ENCODE data around the gene NKAIN2. TPM values are rescaled to one million over a fixed set of nuclear protein-coding genes. Genes with fewer than 3 reads are reported as not detected.

NKAIN2 gene
- total RNA-seq, 2 donors from 2014 or later, result 0.29 TPM; not detected in 1

- no peaks in the 10 kb centered on the region for H3K27me3 ChIP-seq (ENCODE audit: control insufficient read depth, insufficient read depth, low read length, poor library complexity, severe bottlenecking)
- no peak overlapping the region for H3K4me3 Mint-ChIP-seq
- no peaks in the 10 kb centered on the region for H3K9me3 ChIP-seq (ENCODE audit: control insufficient read depth, low read length)
- H3K36me3 Mint-ChIP-seq (ENCODE audit: low read depth), result no peaks in the 10 kb centered on the region
- H3K36me3 ChIP-seq (ENCODE audit: control insufficient read depth, insufficient read depth, low read length), result no peaks in the 10 kb centered on the region
- no peak overlapping the region for H3K27ac ChIP-seq (ENCODE audit: low read depth, low read length)
- no peaks in the 10 kb centered on the region for H3K27me3 Mint-ChIP-seq (ENCODE audit: insufficient read depth)
- no peak overlapping the region for H3K4me3 ChIP-seq (ENCODE audit: low read length)
- H3K4me1 ChIP-seq (ENCODE audit: control insufficient read depth, insufficient read depth, low read length), result peaks cover 6% of the 10 kb centered on the region
- no peak overlapping the region for H3K9ac ChIP-seq (ENCODE audit: extremely low read depth, low read length, poor library complexity, severe bottlenecking)
- no peak for DNase-seq
- no peak for TF ChIP-seq CTCF (conservative IDR thresholded peaks at IDR 0.05)
- no peak overlapping the region for H3K27ac Mint-ChIP-seq
- H3K4me1 Mint-ChIP-seq, result peaks cover 12% of the 10 kb centered on the region
- 96 to 100% methylated on average over 4 to 8 of the region's 8 CpGs for WGBS, 2 experiments (ENCODE audit: insufficient coverage in 1 of 2, insufficient read length in 1 of 2)
- peaks cover 1% of the 10 kb centered on the region for H3K9me3 Mint-ChIP-seq
Observed at GRCh38 chr6:124658053-124658452, 854.4 kb downstream of the NKAIN2 start.

GRCh38 chr6:124659427-124659826 is 855.8 kb downstream of the NKAIN2 start:
- 93% methylated on average over 1 of the region's 1 CpG; no CpG with 5 or more reads in 1 of the 2 experiments for WGBS, 2 experiments (ENCODE audit: insufficient coverage in 1 of 2, insufficient read length in 1 of 2)
- no peak overlapping the region for H3K27ac ChIP-seq (ENCODE audit: low read depth, low read length)
- H3K4me1 Mint-ChIP-seq, result peaks cover 12% of the 10 kb centered on the region
- DNase-seq, result peak; percentile 48
- peaks cover 1% of the 10 kb centered on the region for H3K9me3 Mint-ChIP-seq
- H3K27me3 ChIP-seq (ENCODE audit: control insufficient read depth, insufficient read depth, low read length, poor library complexity, severe bottlenecking), result no peaks in the 10 kb centered on the region
- TF ChIP-seq CTCF (conservative IDR thresholded peaks at IDR 0.05), result peak; percentile 66
- peaks cover 6% of the 10 kb centered on the region for H3K4me1 ChIP-seq (ENCODE audit: control insufficient read depth, insufficient read depth, low read length)
- no peak overlapping the region for H3K27ac Mint-ChIP-seq
- H3K36me3 ChIP-seq (ENCODE audit: control insufficient read depth, insufficient read depth, low read length), result no peaks in the 10 kb centered on the region
- H3K36me3 Mint-ChIP-seq (ENCODE audit: low read depth), result no peaks in the 10 kb centered on the region
- no peaks in the 10 kb centered on the region for H3K27me3 Mint-ChIP-seq (ENCODE audit: insufficient read depth)
- H3K9ac ChIP-seq (ENCODE audit: extremely low read depth, low read length, poor library complexity, severe bottlenecking), result no peak overlapping the region
- H3K4me3 ChIP-seq (ENCODE audit: low read length), result no peak overlapping the region
- H3K9me3 ChIP-seq (ENCODE audit: control insufficient read depth, low read length), result no peaks in the 10 kb centered on the region
- no peak overlapping the region for H3K4me3 Mint-ChIP-seq

GRCh38 chr6:124660185-124660584 is 856.5 kb downstream of the NKAIN2 start:
- no peak overlapping the region for H3K27ac Mint-ChIP-seq
- Histone ChIP-seq H3K36me3 (ENCODE audit: control insufficient read depth, insufficient read depth, low read length) (no peaks in the 10 kb centered on the region), H3K4me3 (ENCODE audit: low read length) (no peak overlapping the region), H3K4me1 (ENCODE audit: control insufficient read depth, insufficient read depth, low read length) (peaks cover 6% of the 10 kb centered on the region), H3K9ac (ENCODE audit: extremely low read depth, low read length, poor library complexity, severe bottlenecking) (no peak overlapping the region), H3K27ac (ENCODE audit: low read depth, low read length) (peak overlapping the region; percentile 93), H3K9me3 (ENCODE audit: control insufficient read depth, low read length) (no peaks in the 10 kb centered on the region), H3K27me3 (ENCODE audit: control insufficient read depth, insufficient read depth, low read length, poor library complexity, severe bottlenecking) (no peaks in the 10 kb centered on the region)
- 80 to 94% methylated on average over 1 to 2 of the region's 2 CpGs for WGBS, 2 experiments (ENCODE audit: insufficient coverage in 1 of 2, insufficient read length in 1 of 2)
- no peaks in the 10 kb centered on the region for H3K27me3 Mint-ChIP-seq (ENCODE audit: insufficient read depth)
- H3K4me1 Mint-ChIP-seq, result peaks cover 12% of the 10 kb centered on the region
- no peaks in the 10 kb centered on the region for H3K36me3 Mint-ChIP-seq (ENCODE audit: low read depth)
- no peak overlapping the region for H3K4me3 Mint-ChIP-seq
- no peak for TF ChIP-seq CTCF (conservative IDR thresholded peaks at IDR 0.05)
- no peak for DNase-seq
- H3K9me3 Mint-ChIP-seq, result peaks cover 1% of the 10 kb centered on the region
